GM18498 (cell line): ENCODE data around the gene MED17.
"Not testable (repeated sequence)": the region's sequence is repeated elsewhere in the genome, so short reads cannot be mapped to it uniquely, and the experiment has no call there.

ENCODE experiments used
- ATAC-seq: cut with Tn5 transposase; IDR thresholded peaks from one replicate; pipeline ENCODE4 v1.9.1; 2021; ENCODE audit warnings: mild to moderate bottlenecking, moderate library complexity; ENCODE audit not compliant: unreplicated experiment

The MED17 gene

GRCh38 chr11:93757301-93757700 is 26.8 kb upstream of the MED17 start:
- no peak for ATAC-seq

DNA sequence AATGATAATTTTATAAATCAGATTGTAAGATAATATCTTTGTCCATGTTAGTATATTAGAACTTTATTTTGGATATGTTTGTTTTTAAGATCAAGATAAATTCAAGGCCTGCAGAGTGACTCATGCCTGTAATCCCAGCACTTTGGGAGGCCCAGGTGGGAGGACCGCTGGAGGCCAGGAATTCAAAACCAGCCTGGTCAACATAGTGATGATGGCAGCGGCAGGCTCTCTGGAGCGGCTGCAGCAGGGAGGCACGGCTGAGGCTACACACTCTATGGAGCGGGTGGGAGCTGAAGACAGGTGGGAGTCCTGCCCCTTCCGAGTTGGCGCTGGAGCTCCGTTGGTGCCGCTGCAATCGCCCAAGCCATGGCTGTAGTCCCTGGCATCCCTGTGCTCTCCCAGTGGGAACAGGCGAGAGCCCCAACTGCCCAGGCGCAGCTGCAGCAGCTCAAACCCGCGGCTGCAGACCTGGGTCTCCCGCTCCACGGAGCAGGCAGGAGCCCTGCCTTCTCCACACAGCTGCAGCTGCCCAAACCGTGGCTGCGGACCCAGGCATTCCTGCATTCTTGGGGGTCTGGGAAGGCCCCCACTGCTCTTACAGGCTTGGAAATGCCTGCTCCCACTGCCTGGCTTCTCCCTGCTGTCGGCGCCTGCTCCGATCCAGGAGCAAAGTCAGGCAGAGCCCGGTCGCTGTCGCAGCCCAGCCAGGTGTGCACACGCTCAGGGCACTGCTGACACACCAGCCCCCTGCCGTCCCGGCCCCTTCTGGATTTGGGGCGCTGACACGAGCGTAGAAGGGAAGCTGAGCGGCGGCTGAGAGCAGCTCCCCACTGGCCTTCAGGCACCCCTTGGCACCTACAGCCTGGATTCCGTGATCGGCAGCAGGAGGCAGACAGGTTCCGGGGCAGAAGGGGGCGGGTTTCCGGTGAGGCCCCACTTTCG is 25.9 kb upstream of the MED17 start:
- ATAC-seq = no peak

GRCh38 chr11:93759123-93759522 is 25.0 kb upstream of the MED17 start:
- not testable (repeated sequence) for ATAC-seq

GRCh38 chr11:93761910-93762309 is 22.2 kb upstream of the MED17 start:
- no peak for ATAC-seq

- ATAC-seq = no peak
Observed at GRCh38 chr11:93765551-93765950, 18.5 kb upstream of the MED17 start.

- ATAC-seq = no peak
Observed at GRCh38 chr11:93766504-93766903, 17.6 kb upstream of the MED17 start.

DNA sequence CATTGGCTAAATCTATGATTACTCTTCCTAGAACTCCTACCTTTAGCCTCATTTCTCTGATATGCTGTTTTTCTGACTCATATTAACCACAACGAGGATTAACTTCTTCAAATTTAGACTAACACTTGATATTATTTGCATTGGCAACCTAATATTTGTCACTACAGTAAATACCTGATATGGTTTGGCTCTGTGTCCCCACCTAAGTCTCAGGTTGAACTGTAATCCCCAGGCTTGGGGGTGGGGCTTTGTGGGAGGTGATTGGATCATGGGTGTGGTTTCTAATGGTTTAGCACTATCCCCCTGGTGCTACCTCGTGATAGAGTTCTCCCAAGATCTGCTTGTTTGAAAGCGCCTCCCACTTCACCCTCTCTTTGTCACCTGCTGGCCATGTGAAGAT is 17.1 kb upstream of the MED17 start:
- ATAC-seq = no peak

- no peak for ATAC-seq
Observed at GRCh38 chr11:93770160-93770559, 13.9 kb upstream of the MED17 start.

GRCh38 chr11:93772123-93772522 is 12.0 kb upstream of the MED17 start:
- no peak for ATAC-seq

- ATAC-seq = no peak
Observed at GRCh38 chr11:93773045-93773477, 11.0 kb upstream of the MED17 start.

GRCh38 chr11:93773601-93774200 is 10.4 kb upstream of the MED17 start:
- ATAC-seq = no peak

GRCh38 chr11:93774560-93774959 is 9.5 kb upstream of the MED17 start:
- not testable (repeated sequence) for ATAC-seq

DNA sequence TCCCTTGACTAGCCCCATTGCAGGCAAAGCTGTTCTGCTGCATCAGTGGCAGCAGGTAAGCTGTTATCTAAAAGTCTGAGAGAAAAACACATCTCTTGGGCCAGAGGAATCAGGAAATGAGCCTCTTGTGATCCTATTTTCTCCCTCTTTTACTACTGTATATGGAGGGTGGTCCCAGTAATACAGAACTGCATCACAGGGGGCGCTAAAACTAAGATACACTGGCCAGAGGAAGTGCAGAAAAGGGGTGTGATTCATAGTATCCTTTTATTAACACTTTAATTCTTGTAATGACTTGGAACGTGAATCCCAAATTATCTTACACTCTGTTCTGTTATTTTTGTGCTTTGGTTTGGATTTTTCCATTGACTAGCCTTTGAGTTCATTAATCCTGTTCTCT is 8.8 kb upstream of the MED17 start:
- ATAC-seq = no peak

DNA sequence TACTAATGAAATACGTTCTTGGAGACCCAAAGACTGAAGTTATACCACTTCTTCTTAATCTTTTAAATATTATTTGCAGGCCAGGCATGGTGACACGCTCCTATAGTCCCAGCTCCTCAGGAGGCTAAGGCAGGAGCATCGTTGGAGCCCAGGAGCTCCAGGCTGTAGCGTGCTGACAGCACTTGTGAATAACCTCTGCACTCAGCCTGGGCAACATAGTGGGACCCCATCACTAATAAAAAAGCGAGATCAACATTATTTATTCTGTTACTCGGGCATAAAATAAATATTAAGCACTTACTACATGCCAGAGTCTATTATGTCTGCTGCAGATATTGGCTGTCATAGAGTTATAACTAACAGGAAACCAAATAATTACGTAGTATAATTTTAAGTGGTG is 720 bp upstream of the MED17 start:
- no peak for ATAC-seq

DNA sequence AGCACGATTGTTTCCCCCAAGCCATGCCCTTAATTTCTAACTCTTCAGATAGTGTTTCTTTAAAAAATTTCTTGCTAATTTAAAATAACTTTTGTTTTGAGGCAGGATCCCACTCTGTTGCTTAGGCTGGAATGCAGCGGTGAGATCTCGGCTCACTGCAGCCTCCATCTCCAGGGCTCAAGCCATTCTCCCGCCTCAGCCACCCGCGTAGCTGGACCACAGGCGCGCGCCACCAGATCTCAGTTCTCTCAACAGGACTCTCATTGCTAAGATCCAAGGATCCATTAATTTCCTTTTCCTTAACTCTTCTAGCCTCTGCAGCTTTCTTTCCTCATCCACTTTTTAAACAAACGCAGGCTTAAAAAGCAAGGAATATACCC is 327 bp upstream of the MED17 start:
- peak; percentile 56 for ATAC-seq

- ATAC-seq = peak; percentile 33
Observed at GRCh38 chr11:93784935-93785360, 866 bp downstream of the MED17 start.

GRCh38 chr11:93791493-93791892 is 7.4 kb downstream of the MED17 start:
- no peak for ATAC-seq

DNA sequence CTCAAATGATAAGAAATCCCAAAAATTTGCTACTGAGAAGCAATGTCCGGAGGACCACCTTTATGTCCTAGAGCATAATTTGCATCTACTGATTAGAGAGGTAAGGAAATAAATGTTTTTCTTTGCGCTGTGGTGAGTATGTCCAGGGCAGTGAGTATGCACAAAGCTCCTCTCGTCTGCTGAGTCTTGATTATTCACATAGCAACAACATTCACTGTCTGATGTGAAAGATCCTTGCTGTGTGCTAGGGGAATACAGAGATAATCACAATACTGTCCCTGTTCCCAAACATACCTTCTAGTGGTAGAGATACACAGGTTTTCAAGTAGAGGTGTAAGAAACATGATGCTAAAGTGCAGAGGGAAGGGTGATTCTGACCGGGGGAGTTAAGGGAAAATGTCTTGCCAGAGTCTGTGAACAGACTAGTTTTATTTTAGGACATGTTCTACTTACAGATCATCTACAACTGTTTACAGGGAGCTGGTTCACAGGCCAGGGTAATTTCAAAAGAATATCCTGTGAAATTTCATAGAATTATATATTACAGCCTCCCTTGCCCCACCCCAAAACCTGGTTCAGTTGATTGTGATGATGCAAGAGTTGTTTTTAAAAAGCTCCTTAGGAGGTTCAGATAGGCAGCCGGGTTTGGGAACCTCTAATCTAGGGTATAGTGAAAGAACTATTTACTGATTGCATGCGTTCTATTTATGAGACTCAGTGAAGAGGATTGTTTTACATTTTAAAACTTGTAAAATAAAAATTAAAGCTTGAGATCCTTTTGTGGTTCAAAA is 12.6 kb downstream of the MED17 start:
- no peak for ATAC-seq

- no peak for ATAC-seq
Observed at GRCh38 chr11:93801366-93801765, 17.3 kb downstream of the MED17 start.

GRCh38 chr11:93804879-93805278 is 20.8 kb downstream of the MED17 start:
- no peak for ATAC-seq

GRCh38 chr11:93807980-93808379 is 23.9 kb downstream of the MED17 start:
- no peak for ATAC-seq
